Heart left ventricle (tissue), 13 donors: ENCODE results near the gene HARBI1.

ENCODE experiments used
- CTCF ChIP-seq, 12 donors: fragments of 200-600 bp; sonication (generic) in 4 of 12; IDR thresholded peaks; one replicate each; pipeline versions ENCODE4 v1.5.0 to v1.8.0; 2018 to 2022; ENCODE audit warnings: antibody characterized with exemption in 12 of 12, mild to moderate bottlenecking in 5 of 12
- POLR2A ChIP-seq, 2 donors: fragments of 450-650 bp; IDR thresholded peaks; one replicate each; pipeline ENCODE4 v1.6.1; 2017; ENCODE audit warnings: antibody characterized with exemption in 2 of 2, mild to moderate bottlenecking in 2 of 2, moderate library complexity in 2 of 2
- donor health status: ischemic (EF 13 %, LVEDD 7.1; RV severe dilation, severe dysfunction).
- donor health status: DM: no; HTN: yes; CAD: no.
- donor health status: DM: no; HTN: no; CAD: no.
- donor health status: ischemic (EF 25% LVEDD 6.9; RV normal size, moderate dysfunction).
- donor health status: ischemic (EF 25% LVEDD 5.7; RV mildly dilated, moderate dysfunction).
- donor health status: ischemic (EF 35%, LVEDD 5.7; RV mildly dilated, moderate dysfunction).
- donor health status: nonischemic (EF 11% LVEDD 7.7; RV severe dilation, severe dysfunction).
- donor health status: DM: yes; HTN: yes; CAD: no.
- donor health status: PGD.
- donor health status: ischemic (EF 29% LVEDD 5.4; RV normal size, mild dysfunction).
- donor health status: nonischemic (EF 23%, LVEDD 6.1; RV moderate dilation, normal function).

- TF ChIP-seq CTCF (IDR thresholded peaks at IDR 0.05) (no peak), POLR2A (IDR thresholded peaks at IDR 0.05) (no peak)
Observed at GRCh38 chr11:46661836-46662235, 44.8 kb upstream of the HARBI1 start.
